DND-41 (cell line): ENCODE results near the gene DLG2.
"Not testable (repeated sequence)": the region's sequence is repeated elsewhere in the genome, so short reads cannot be mapped to it uniquely, and the experiment has no call there.

Experiments
- ATAC-seq: fragments of 200-7000 bp; cut with Tn5 transposase; 3 replicates; pipeline ENCODE4 v1.9.1; 2021; ENCODE audit warnings: low read depth; ENCODE audit not compliant: insufficient read depth
- DNase-seq: peaks from one replicate; pipeline ENCODE4 v3.0.0-alpha.2; 2020
- H2AFZ ChIP-seq: 2 replicates; pipeline ENCODE4 v1.6.0; 2012; ENCODE audit warnings: low read depth, low read length
- H3K27ac ChIP-seq: 2 replicates; pipeline ENCODE4 v1.5.1; 2012; ENCODE audit warnings: low read length, inconsistent platforms
- H3K27me3 ChIP-seq: fragments of 200-600 bp; sonication (generic); 2 replicates; pipeline ENCODE4 v1.6.0; 2012; ENCODE audit warnings: low read length, mild to moderate bottlenecking, inconsistent platforms; ENCODE audit not compliant: insufficient read depth, poor library complexity
- H3K36me3 ChIP-seq: 2 replicates; pipeline ENCODE4 v1.5.1; 2012; ENCODE audit warnings: low read length, inconsistent platforms; ENCODE audit not compliant: insufficient read depth
- H3K4me1 ChIP-seq: 2 replicates; pipeline ENCODE4 v1.5.1; 2012; ENCODE audit warnings: mild to moderate bottlenecking, low read length; ENCODE audit not compliant: insufficient read depth
- H3K4me2 ChIP-seq: 2 replicates; pipeline ENCODE4 v1.6.0; 2012; ENCODE audit warnings: mild to moderate bottlenecking, moderate library complexity, low read length, inconsistent platforms; ENCODE audit not compliant: insufficient read depth
- H3K4me3 ChIP-seq, 2 experiments: fragments of 200-600 bp in 1 of 2; shearing (Covaris generic) in 1 of 2; 2 replicates each; pipeline ENCODE4 v1.5.1; 2012 to 2016; ENCODE audit warnings: inconsistent platforms in 2 of 2, low read length in 2 of 2, mild to moderate bottlenecking in 2 of 2, low read depth in 1 of 2, moderate library complexity in 1 of 2
- H3K79me2 ChIP-seq: 2 replicates; pipeline ENCODE4 v1.6.0; 2012; ENCODE audit warnings: low read length, inconsistent platforms; ENCODE audit not compliant: insufficient read depth
- H3K9ac ChIP-seq: 2 replicates; pipeline ENCODE4 v1.6.0; 2012; ENCODE audit warnings: low read depth, mild to moderate bottlenecking, inconsistent platforms, low read length, moderate library complexity
- H3K9me3 ChIP-seq: 2 replicates; pipeline ENCODE4 v1.5.1; 2012; ENCODE audit warnings: low read length, moderate library complexity, mild to moderate bottlenecking, inconsistent platforms; ENCODE audit not compliant: insufficient read depth, severe bottlenecking
- H4K20me1 ChIP-seq: 2 replicates; pipeline ENCODE4 v1.6.0; 2012; ENCODE audit warnings: low read length; ENCODE audit not compliant: insufficient read depth
- CTCF ChIP-seq: IDR thresholded peaks from 2 replicates; pipeline ENCODE4 v1.5.1; 2012; ENCODE audit warnings: borderline replicate concordance, low read length, moderate library complexity, mild to moderate bottlenecking; ENCODE audit not compliant: poor library complexity, severe bottlenecking; ENCODE audit errors: extremely low read depth
- EZH2 ChIP-seq: IDR thresholded peaks from 3 replicates; pipeline ENCODE4 v1.6.1; 2012; ENCODE audit warnings: borderline replicate concordance, low read depth, mild to moderate bottlenecking, moderate library complexity, low read length, inconsistent platforms; ENCODE audit not compliant: severe bottlenecking

Gene DLG2

GRCh38 chr11:85256433-85256832 lies 370.7 kb downstream of the DLG2 start:
- H3K9me3 ChIP-seq: no peaks in the 10 kb centered on the region
- H3K27ac ChIP-seq: no peak overlapping the region
- no peak for TF ChIP-seq CTCF
- no peak for TF ChIP-seq EZH2
- H3K79me2 ChIP-seq: no peaks in the 10 kb centered on the region
- no peak overlapping the region for H3K9ac ChIP-seq
- H3K4me2 ChIP-seq: no peak overlapping the region
- H4K20me1 ChIP-seq: no peaks in the 10 kb centered on the region
- H2AFZ ChIP-seq: no peak overlapping the region
- H3K36me3 ChIP-seq: no peaks in the 10 kb centered on the region
- no peaks in the 10 kb centered on the region for H3K4me1 ChIP-seq
- ATAC-seq (no peak), DNase-seq (no peak)
- H3K4me3 ChIP-seq: no peak overlapping the region
- H3K27me3 ChIP-seq: no peaks in the 10 kb centered on the region

- ATAC-seq: no peak
- H4K20me1 ChIP-seq: no peaks in the 10 kb centered on the region
- TF ChIP-seq CTCF: no peak
- no peak for TF ChIP-seq EZH2
- DNase-seq: no peak
- no peak overlapping the region for H3K4me2 ChIP-seq
- no peaks in the 10 kb centered on the region for H3K9me3 ChIP-seq
- no peaks in the 10 kb centered on the region for H3K4me1 ChIP-seq
- no peak overlapping the region for H2AFZ ChIP-seq
- no peaks in the 10 kb centered on the region for H3K79me2 ChIP-seq
- H3K4me3 ChIP-seq: no peak overlapping the region
- no peak overlapping the region for H3K27ac ChIP-seq
- no peaks in the 10 kb centered on the region for H3K36me3 ChIP-seq
- no peak overlapping the region for H3K9ac ChIP-seq
- no peaks in the 10 kb centered on the region for H3K27me3 ChIP-seq
Observed at GRCh38 chr11:85249482-85249881, 377.7 kb downstream of the DLG2 start.

GRCh38 chr11:85247797-85248196 lies 379.3 kb downstream of the DLG2 start:
- no peaks in the 10 kb centered on the region for H3K36me3 ChIP-seq
- TF ChIP-seq CTCF (no peak), EZH2 (no peak)
- H3K4me2 ChIP-seq: no peak overlapping the region
- H2AFZ ChIP-seq: no peak overlapping the region
- H3K27ac ChIP-seq: no peak overlapping the region
- no peak for ATAC-seq
- no peaks in the 10 kb centered on the region for H3K4me1 ChIP-seq
- no peaks in the 10 kb centered on the region for H3K79me2 ChIP-seq
- H3K9ac ChIP-seq: no peak overlapping the region
- no peak overlapping the region for H3K4me3 ChIP-seq
- no peaks in the 10 kb centered on the region for H3K9me3 ChIP-seq
- H3K27me3 ChIP-seq: no peaks in the 10 kb centered on the region
- DNase-seq: no peak
- no peaks in the 10 kb centered on the region for H4K20me1 ChIP-seq

- no peak for ATAC-seq
- H3K4me1 ChIP-seq: no peaks in the 10 kb centered on the region
- no peak overlapping the region for H2AFZ ChIP-seq
- no peak overlapping the region for H3K27ac ChIP-seq
- no peak overlapping the region for H3K9ac ChIP-seq
- H3K36me3 ChIP-seq: no peaks in the 10 kb centered on the region
- no peaks in the 10 kb centered on the region for H4K20me1 ChIP-seq
- H3K4me3 ChIP-seq: no peak overlapping the region
- no peak for DNase-seq
- no peaks in the 10 kb centered on the region for H3K79me2 ChIP-seq
- H3K27me3 ChIP-seq: no peaks in the 10 kb centered on the region
- TF ChIP-seq CTCF: no peak
- TF ChIP-seq EZH2: no peak
- no peaks in the 10 kb centered on the region for H3K9me3 ChIP-seq
- no peak overlapping the region for H3K4me2 ChIP-seq
Observed at GRCh38 chr11:85238906-85239305, 388.2 kb downstream of the DLG2 start.

GRCh38 chr11:85238038-85238437 lies 389.1 kb downstream of the DLG2 start:
- not testable (repeated sequence) for H3K27me3 ChIP-seq, ATAC-seq, H4K20me1 ChIP-seq, H3K27ac ChIP-seq, H3K9me3 ChIP-seq, H3K36me3 ChIP-seq, H3K4me3 ChIP-seq, H3K4me2 ChIP-seq, H3K4me1 ChIP-seq, H3K9ac ChIP-seq, DNase-seq, H3K79me2 ChIP-seq, H2AFZ ChIP-seq
